NCI-H187 (cell line): ENCODE data around the gene HPGDS.

Experiments used
- DNase-seq, 2 experiments: peaks; one replicate each; lab custom pipeline; 2025; lab: John Stamatoyannopoulos, UW

Gene HPGDS

GRCh38 chr4:94253036-94253435, 89.6 kb downstream of the HPGDS start:
- no peak for DNase-seq

GRCh38 chr4:94251094-94251493, 91.5 kb downstream of the HPGDS start:
- DNase-seq, result no peak
